SU-DHL-6 (cell line): Measurements from ENCODE around the gene GNG4.

Experiments used
- CTCF ChIP-seq: fragments of 200-600 bp; sonication (generic); IDR thresholded peaks from one replicate; pipeline ENCODE4 v1.5.1; 2017; ENCODE audit warnings: antibody characterized with exemption, mild to moderate bottlenecking, low read length, moderate library complexity; ENCODE audit not compliant: insufficient read depth, poor library complexity, severe bottlenecking
- EZH2phosphoT487 ChIP-seq: fragments of 200-600 bp; sonication (generic), shearing (Covaris generic); conservative IDR thresholded peaks from 2 replicates; pipeline ENCODE4 v1.6.1; 2018; ENCODE audit warnings: mild to moderate bottlenecking, antibody characterized with exemption, low read length, moderate library complexity, mixed read lengths

GRCh38 chr1:235651170-235651806, 1.7 kb upstream of the GNG4 start:
- TF ChIP-seq CTCF (no peak), EZH2phosphoT487 (no peak)
